UCSD-AML1 (cell line): ENCODE data around the gene TP53BP1.
A peak's percentile ranks its signal among the peaks of the same experiment; 100 is the strongest.
"Not testable (repeated sequence)": the region's sequence is repeated elsewhere in the genome, so short reads cannot be mapped to it uniquely, and the experiment has no call there.

Experiments used
- DNase-seq: peaks from one replicate; lab custom pipeline; 2025; ENCODE audit not compliant: unreplicated experiment; lab: John Stamatoyannopoulos, UW

Gene TP53BP1, protein sequence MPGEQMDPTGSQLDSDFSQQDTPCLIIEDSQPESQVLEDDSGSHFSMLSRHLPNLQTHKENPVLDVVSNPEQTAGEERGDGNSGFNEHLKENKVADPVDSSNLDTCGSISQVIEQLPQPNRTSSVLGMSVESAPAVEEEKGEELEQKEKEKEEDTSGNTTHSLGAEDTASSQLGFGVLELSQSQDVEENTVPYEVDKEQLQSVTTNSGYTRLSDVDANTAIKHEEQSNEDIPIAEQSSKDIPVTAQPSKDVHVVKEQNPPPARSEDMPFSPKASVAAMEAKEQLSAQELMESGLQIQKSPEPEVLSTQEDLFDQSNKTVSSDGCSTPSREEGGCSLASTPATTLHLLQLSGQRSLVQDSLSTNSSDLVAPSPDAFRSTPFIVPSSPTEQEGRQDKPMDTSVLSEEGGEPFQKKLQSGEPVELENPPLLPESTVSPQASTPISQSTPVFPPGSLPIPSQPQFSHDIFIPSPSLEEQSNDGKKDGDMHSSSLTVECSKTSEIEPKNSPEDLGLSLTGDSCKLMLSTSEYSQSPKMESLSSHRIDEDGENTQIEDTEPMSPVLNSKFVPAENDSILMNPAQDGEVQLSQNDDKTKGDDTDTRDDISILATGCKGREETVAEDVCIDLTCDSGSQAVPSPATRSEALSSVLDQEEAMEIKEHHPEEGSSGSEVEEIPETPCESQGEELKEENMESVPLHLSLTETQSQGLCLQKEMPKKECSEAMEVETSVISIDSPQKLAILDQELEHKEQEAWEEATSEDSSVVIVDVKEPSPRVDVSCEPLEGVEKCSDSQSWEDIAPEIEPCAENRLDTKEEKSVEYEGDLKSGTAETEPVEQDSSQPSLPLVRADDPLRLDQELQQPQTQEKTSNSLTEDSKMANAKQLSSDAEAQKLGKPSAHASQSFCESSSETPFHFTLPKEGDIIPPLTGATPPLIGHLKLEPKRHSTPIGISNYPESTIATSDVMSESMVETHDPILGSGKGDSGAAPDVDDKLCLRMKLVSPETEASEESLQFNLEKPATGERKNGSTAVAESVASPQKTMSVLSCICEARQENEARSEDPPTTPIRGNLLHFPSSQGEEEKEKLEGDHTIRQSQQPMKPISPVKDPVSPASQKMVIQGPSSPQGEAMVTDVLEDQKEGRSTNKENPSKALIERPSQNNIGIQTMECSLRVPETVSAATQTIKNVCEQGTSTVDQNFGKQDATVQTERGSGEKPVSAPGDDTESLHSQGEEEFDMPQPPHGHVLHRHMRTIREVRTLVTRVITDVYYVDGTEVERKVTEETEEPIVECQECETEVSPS (N-terminal part only)

GRCh38 chr15:43492673-43493601, at the start of gene TP53BP1:
Gene TP53BP1, minus strand, starts transcription at chr15:43493156. Its CDS starts 113 bp downstream, at chr15:43493043.
- DNase-seq = peak; percentile 93

DNA sequence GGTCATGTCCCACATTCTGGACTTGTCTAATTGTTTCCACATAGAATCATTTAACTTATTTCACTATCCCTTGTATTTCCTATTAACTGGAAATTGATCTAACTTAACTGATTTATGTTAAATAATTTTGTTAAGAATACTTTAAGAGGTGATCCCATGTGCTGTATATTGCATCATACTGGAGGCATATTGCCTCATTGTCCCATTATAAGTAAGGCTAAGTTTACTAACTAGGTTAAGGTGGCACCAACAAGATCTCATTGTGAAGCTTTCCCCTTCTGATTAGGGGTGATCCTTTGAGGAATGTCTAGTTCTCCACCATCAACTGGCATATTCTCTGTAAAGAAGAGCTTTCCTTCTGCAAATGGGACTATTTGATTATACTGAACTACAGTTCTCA, 48.8 kb upstream of the TP53BP1 start:
- DNase-seq = no peak

GRCh38 chr15:43538091-43538490, 45.1 kb upstream of the TP53BP1 start:
- no peak for DNase-seq

GRCh38 chr15:43534897-43535296, 41.9 kb upstream of the TP53BP1 start:
- DNase-seq = no peak

GRCh38 chr15:43532826-43533225, 39.9 kb upstream of the TP53BP1 start:
- not testable (repeated sequence) for DNase-seq

DNA sequence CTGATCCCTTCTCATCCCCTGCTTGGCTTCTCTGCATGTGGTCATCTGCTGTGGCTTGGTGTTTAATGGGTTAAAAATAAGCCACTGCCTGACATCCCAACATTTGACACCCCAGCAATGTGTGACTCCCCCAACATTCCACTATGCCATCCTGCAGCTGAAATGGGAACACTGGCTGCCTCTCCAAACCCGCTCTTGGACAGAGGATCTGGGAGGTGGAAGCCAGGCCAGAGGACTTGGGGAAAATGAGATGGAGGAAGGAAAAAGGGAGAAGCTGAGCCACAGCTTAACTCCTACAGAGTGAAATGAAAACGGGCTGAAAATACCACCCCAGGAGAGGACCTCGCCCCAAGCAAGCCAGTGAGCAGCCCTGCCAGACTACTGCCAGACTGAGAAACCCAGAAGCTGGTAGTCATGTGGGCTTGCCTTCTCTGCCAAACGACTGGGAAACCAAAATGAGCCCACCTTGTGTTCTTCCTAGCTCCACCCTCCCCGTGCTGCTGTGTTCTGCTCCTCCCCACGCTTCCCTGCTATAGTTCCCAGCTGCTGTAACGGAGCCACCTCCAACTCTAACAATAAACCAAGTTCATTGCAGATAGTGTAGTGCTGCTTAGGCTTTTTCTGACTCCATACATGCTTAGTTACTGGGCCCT, 38.2 kb upstream of the TP53BP1 start:
- DNase-seq = no peak

DNA sequence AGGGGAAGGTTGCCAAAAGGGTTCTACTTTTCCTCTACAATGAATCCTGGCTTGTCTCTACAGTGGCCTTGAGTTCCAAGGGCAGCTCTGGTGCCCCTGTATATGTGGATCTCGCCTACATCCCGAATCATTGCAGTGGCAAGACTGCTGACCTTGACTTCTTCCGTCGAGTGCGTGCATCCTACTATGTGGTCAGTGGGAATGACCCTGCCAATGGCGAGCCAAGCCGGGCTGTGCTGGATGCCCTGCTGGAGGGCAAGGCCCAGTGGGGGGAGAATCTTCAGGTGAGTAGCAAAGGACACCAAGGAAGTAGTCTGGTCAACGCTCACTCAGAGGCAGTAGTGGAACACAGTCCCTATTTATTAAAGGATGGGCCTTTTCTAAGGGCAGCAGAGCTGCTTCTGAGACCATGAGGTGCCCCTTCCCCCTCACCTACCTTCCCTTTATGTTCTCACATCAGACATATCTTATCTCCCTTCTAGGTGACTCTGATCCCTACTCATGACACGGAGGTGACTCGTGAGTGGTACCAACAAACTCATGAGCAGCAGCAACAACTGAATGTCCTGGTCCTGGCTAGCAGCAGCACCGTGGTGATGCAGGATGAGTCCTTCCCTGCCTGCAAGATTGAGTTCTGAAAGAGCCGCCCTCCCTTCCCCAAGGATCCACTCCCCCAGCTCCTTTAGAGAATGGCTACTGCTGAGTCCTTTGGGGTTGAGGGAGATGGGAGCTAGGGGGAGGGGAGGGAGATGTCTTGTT, 36.8 kb upstream of the TP53BP1 start:
- DNase-seq = no peak

DNA sequence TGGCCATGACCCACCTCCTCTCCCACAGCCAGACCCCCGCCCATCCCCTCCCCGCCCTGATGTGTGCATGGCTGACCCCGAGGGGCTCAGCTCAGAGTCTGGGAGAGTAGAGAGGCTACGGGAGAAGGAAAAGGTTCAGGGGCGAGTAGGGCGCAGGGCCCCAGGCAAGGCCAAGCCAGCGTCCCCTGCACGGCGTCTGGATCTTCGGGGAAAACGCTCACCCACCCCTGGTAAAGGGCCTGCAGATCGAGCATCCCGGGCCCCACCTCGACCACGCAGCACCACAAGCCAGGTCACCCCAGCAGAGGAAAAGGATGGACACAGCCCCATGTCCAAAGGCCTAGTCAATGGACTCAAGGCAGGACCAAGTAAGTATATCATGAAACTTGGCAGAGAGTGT, 36.2 kb upstream of the TP53BP1 start:
- DNase-seq = no peak

DNA sequence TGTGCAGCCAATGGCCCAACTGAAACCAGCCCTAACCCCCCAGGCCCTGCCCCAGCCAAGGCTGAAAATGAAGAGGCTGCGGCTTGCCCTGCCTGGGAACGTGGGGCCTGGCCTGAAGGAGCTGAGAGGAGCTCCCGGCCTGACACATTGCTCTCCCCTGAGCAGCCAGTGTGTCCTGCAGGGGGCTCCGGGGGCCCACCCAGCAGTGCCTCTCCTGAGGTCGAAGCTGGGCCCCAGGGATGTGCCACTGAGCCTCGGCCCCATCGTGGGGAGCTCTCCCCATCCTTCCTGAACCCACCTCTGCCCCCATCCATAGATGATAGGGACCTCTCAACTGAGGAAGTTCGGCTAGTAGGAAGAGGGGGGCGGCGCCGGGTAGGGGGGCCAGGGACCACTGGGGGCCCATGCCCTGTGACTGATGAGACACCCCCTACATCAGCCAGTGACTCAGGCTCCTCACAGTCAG, 35.6 kb upstream of the TP53BP1 start:
- no peak for DNase-seq

DNA sequence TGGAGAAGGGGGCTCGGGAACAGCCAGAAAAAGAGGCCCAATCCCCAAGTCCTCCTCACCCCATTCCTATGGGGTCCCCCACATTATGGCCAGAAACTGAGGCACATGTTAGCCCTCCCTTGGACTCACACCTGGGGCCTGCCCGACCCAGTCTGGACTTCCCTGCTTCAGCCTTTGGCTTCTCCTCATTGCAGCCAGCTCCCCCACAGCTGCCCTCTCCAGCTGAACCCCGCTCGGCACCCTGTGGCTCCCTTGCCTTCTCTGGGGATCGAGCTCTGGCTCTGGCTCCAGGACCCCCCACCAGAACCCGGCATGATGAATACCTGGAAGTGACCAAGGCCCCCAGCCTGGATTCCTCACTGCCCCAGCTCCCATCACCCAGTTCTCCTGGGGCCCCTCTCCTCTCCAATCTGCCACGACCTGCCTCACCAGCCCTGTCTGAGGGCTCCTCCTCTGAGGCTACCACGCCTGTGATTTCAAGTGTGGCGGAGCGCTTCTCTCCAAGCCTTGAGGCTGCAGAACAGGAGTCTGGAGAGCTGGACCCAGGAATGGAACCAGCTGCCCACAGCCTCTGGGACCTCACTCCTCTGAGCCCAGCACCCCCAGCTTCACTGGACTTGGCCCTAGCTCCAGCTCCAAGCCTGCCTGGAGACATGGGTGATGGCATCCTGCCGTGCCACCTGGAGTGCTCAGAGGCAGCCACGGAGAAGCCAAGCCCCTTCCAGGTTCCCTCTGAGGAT, 35.0 kb upstream of the TP53BP1 start:
- no peak for DNase-seq

DNA sequence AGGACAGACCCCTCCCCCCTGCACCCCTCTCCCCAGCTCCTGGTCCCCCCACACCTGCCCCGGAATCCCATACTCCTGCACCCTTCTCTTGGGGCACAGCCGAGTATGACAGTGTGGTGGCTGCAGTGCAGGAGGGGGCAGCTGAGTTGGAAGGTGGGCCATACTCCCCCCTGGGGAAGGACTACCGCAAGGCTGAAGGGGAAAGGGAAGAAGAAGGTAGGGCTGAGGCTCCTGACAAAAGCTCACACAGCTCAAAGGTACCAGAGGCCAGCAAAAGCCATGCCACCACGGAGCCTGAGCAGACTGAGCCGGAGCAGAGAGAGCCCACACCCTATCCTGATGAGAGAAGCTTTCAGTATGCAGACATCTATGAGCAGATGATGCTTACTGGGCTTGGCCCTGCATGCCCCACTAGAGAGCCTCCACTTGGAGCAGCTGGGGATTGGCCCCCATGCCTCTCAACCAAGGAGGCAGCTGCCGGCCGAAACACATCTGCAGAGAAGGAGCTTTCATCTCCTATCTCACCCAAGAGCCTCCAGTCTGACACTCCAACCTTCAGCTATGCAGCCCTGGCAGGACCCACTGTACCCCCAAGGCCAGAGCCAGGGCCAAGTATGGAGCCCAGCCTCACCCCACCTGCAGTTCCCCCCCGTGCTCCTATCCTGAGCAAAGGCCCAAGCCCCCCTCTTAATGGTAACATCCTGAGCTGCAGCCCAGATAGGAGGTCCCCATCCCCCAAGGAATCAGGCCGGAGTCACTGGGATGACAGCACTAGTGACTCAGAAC, 34.3 kb upstream of the TP53BP1 start:
- DNase-seq = no peak

- DNase-seq = no peak
Observed at GRCh38 chr15:43526261-43526930, 33.4 kb upstream of the TP53BP1 start.

DNA sequence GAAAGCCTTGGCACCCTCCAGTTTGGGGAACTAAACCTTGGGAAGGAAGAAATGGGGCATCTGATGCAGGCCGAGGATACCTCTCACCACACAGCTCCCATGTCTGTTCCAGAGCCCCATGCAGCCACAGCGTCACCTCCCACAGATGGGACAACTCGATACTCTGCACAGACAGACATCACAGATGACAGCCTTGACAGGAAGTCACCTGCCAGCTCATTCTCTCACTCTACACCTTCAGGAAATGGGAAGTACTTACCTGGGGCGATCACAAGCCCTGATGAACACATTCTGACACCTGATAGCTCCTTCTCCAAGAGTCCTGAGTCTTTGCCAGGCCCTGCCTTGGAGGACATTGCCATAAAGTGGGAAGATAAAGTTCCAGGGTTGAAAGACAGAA, 32.2 kb upstream of the TP53BP1 start:
- no peak for DNase-seq

GRCh38 chr15:43524254-43524845, 31.4 kb upstream of the TP53BP1 start:
- DNase-seq = no peak

DNA sequence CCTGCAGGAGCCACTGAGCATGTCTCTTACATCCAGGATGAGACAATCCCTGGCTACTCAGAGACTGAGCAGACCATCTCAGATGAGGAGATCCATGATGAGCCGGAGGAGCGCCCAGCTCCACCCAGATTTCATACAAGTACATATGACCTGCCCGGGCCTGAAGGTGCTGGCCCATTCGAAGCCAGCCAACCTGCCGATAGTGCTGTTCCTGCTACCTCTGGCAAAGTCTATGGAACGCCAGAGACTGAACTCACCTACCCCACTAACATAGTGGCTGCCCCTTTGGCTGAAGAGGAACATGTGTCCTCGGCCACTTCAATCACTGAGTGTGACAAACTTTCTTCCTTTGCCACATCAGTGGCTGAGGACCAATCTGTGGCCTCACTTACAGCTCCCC, 30.7 kb upstream of the TP53BP1 start:
- DNase-seq = no peak

DNA sequence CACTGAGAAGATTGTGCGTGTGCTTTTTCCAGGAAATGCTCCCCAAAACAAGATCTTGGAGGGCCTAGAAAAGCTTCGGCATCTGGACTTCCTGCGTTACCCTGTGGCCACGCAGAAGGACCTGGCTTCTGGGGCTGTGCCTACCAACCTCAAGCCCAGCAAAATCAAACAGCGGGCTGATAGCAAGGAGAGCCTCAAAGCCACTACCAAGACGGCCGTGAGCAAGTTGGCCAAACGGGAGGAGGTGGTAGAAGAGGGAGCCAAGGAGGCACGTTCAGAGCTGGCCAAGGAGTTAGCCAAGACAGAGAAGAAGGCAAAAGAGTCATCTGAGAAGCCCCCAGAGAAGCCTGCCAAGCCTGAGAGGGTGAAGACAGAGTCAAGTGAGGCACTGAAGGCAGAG, 29.3 kb upstream of the TP53BP1 start:
- no peak for DNase-seq
